SK-N-SH (cell line): Measurements from ENCODE around the gene C2orf72.

Source experiments
- EP300 ChIP-seq, 2 experiments: IDR thresholded peaks; 2 replicates each; pipeline versions ENCODE4 v1.4.0 to v1.6.1; 2012; ENCODE audit warnings: borderline replicate concordance in 1 of 2, low read depth in 1 of 2, low read length in 1 of 2
- EZH2phosphoT487 ChIP-seq: fragments of 200-600 bp; sonication (generic); IDR thresholded peaks from 2 replicates; pipeline ENCODE4 v1.6.1; 2017; ENCODE audit warnings: low read depth, mixed run types, mild to moderate bottlenecking, antibody characterized with exemption, moderate library complexity, borderline replicate concordance
- MEF2A ChIP-seq: IDR thresholded peaks from 2 replicates; pipeline ENCODE4 v1.4.0; 2012; ENCODE audit warnings: low read depth, borderline replicate concordance
- NFIC ChIP-seq: IDR thresholded peaks from 2 replicates; pipeline ENCODE4 v1.4.0; 2012; ENCODE audit warnings: borderline replicate concordance
- POLR2AphosphoS5 ChIP-seq: IDR thresholded peaks from 2 replicates; pipeline ENCODE4 v1.6.1; 2012; ENCODE audit warnings: low read depth, low read length
- TAF1 ChIP-seq: IDR thresholded peaks from 2 replicates; pipeline ENCODE4 v1.6.1; 2012; ENCODE audit warnings: low read depth, mild to moderate bottlenecking, low read length, moderate library complexity, borderline replicate concordance
- YY1 ChIP-seq: IDR thresholded peaks from 2 replicates; pipeline ENCODE4 v1.4.0; 2012; ENCODE audit warnings: low read depth, mild to moderate bottlenecking
- TF ChIP-seq, protein P1 (sequence below): fragments of 200-600 bp; sonication (generic); IDR thresholded peaks from 2 replicates; pipeline ENCODE4 v1.6.1; 2017; ENCODE audit warnings: antibody characterized with exemption, mild to moderate bottlenecking, moderate library complexity
- TF ChIP-seq, protein P2 (sequence below): fragments of 150-350 bp; IDR thresholded peaks from 2 replicates; pipeline ENCODE4 v1.6.1; 2017; ENCODE audit warnings: antibody characterized with exemption, low read length, low read depth, borderline replicate concordance

DNA sequence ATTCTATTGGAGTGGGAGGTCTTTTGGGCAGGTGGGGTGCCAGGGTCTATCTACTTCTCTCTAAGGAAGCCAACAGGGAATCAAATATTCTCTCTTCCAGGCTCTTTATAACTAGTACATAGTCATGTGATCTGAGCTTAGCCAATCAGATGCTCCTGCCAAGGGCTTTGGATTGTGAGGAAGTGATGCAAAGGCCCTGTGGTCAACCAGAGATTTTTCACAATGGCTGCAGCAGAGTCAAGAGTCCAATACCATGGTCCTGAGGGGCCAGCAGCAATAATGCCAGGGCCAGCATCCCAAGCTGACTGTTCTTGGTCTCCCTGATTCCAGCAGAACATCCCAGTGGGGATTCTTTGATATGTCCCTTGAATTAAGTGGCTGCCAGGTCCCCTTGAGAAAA is 8.4 kb upstream of the C2orf72 start:
- TF ChIP-seq, protein P1, sequence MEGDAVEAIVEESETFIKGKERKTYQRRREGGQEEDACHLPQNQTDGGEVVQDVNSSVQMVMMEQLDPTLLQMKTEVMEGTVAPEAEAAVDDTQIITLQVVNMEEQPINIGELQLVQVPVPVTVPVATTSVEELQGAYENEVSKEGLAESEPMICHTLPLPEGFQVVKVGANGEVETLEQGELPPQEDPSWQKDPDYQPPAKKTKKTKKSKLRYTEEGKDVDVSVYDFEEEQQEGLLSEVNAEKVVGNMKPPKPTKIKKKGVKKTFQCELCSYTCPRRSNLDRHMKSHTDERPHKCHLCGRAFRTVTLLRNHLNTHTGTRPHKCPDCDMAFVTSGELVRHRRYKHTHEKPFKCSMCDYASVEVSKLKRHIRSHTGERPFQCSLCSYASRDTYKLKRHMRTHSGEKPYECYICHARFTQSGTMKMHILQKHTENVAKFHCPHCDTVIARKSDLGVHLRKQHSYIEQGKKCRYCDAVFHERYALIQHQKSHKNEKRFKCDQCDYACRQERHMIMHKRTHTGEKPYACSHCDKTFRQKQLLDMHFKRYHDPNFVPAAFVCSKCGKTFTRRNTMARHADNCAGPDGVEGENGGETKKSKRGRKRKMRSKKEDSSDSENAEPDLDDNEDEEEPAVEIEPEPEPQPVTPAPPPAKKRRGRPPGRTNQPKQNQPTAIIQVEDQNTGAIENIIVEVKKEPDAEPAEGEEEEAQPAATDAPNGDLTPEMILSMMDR = no peak
- TF ChIP-seq MEF2A = no peak
- TF ChIP-seq TAF1 = no peak
- TF ChIP-seq POLR2AphosphoS5 = no peak
- no peak for TF ChIP-seq YY1
- TF ChIP-seq, protein P2, sequence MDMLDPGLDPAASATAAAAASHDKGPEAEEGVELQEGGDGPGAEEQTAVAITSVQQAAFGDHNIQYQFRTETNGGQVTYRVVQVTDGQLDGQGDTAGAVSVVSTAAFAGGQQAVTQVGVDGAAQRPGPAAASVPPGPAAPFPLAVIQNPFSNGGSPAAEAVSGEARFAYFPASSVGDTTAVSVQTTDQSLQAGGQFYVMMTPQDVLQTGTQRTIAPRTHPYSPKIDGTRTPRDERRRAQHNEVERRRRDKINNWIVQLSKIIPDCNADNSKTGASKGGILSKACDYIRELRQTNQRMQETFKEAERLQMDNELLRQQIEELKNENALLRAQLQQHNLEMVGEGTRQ = no peak
- TF ChIP-seq EZH2phosphoT487 = no peak
- no peak for TF ChIP-seq EP300 (IDR thresholded peaks at IDR 0.05; ENCODE audit: borderline replicate concordance in 1 of 2, low read depth in 1 of 2, low read length in 1 of 2)
- no peak for TF ChIP-seq NFIC
